K562 treated with DMSO at 1 percent for 4 hours (cell line): ENCODE results near the gene GOLGA6C. TPM values are rescaled to one million over a fixed set of nuclear protein-coding genes. Genes with fewer than 3 reads are reported as not detected.

Experiments
- total RNA-seq: library from RNA; unstranded; fragments of 300-600 nt; gene quantifications from 2 replicates; pipeline ENCODE4 v1.2.3, GENCODE V29; 2022; ENCODE audit not compliant: insufficient read depth

GOLGA6C gene
- total RNA-seq: not detected in 2 replicates

GRCh38 chr15:75258034-75258433 is at the start of gene GOLGA6C:
GOLGA6C (plus strand) TSS chr15:75258334; CDS start chr15:75258599, 265 bp downstream.

GRCh38 chr15:75282572-75282971 is 24.4 kb downstream of the GOLGA6C start, which contains the start of gene GOLGA6D:
GOLGA6D (plus strand) TSS chr15:75282835; CDS start chr15:75282876, 41 bp downstream.

Other genes starting within 250 kb of the GOLGA6C start
- 5.9 and 13.3 TPM in 2 replicates for gene PPCDC, start 234.7 kb upstream of the GOLGA6C start, total RNA-seq
- 21.8 and 30.4 TPM in 2 replicates for gene C15orf39, start 56.5 kb upstream of the GOLGA6C start, total RNA-seq
- not detected in 2 replicates for gene GOLGA6D, start 24.5 kb downstream of the GOLGA6C start, total RNA-seq
- 61.9 and 90.7 TPM in 2 replicates for gene COMMD4, start 77.7 kb downstream of the GOLGA6C start, total RNA-seq
- gene NEIL1, start 88.7 kb downstream of the GOLGA6C start, total RNA-seq: 2.9 and 10.0 TPM in 2 replicates
- 57.8 and 70.2 TPM in 2 replicates for gene MAN2C1, start 110.3 kb downstream of the GOLGA6C start, total RNA-seq
- gene SIN3A, start 193.4 kb downstream of the GOLGA6C start, total RNA-seq: 15.3 and 17.8 TPM in 2 replicates